ENCODE data around the gene BMPER. TPM values are rescaled to one million over a fixed set of nuclear protein-coding genes. Genes with fewer than 3 reads are reported as not detected.
A peak's percentile ranks its signal among the peaks of the same experiment; 100 is the strongest.

The BMPER gene
- polyA plus RNA-seq, 1 donor = 4.9 TPM

GRCh38 chr7:34104992-34105391 lies 199.7 kb downstream of the BMPER start:
- Histone ChIP-seq H3K27me3 (ENCODE audit: control insufficient read depth, insufficient read depth, low read length) (no peaks in the 10 kb centered on the region), H3K36me3 (ENCODE audit: control insufficient read depth, insufficient read depth, low read length) (no peaks in the 10 kb centered on the region), H3K4me1 (ENCODE audit: control insufficient read depth, insufficient read depth, low read length) (no peaks in the 10 kb centered on the region), H3K4me3 (ENCODE audit: low read length) (no peak overlapping the region), H3K9me3 (ENCODE audit: control insufficient read depth, low read depth, low read length) (no peaks in the 10 kb centered on the region), H3K27ac (ENCODE audit: low read length) (no peak overlapping the region)
- DNase-seq = no peak
- no CpG with 5 or more reads among the region's 1 CpG for WGBS (ENCODE audit: insufficient coverage, low lambda C conversion rate)

- no peak overlapping the region for H3K27ac ChIP-seq (ENCODE audit: low read length)
- no peaks in the 10 kb centered on the region for H3K36me3 ChIP-seq (ENCODE audit: control insufficient read depth, insufficient read depth, low read length)
- H3K9me3 ChIP-seq (ENCODE audit: control insufficient read depth, low read depth, low read length) = no peaks in the 10 kb centered on the region
- 100% methylated on average over 1 of the region's 5 CpGs for WGBS (ENCODE audit: insufficient coverage, low lambda C conversion rate)
- no peaks in the 10 kb centered on the region for H3K4me1 ChIP-seq (ENCODE audit: control insufficient read depth, insufficient read depth, low read length)
- H3K27me3 ChIP-seq (ENCODE audit: control insufficient read depth, insufficient read depth, low read length) = no peaks in the 10 kb centered on the region
- H3K4me3 ChIP-seq (ENCODE audit: low read length) = no peak overlapping the region
- DNase-seq = no peak
Measured at GRCh38 chr7:34107276-34107675, 201.9 kb downstream of the BMPER start.

GRCh38 chr7:34108165-34108564 lies 202.8 kb downstream of the BMPER start:
- H3K27ac ChIP-seq (ENCODE audit: low read length) = no peak overlapping the region
- no peak overlapping the region for H3K4me3 ChIP-seq (ENCODE audit: low read length)
- no peaks in the 10 kb centered on the region for H3K4me1 ChIP-seq (ENCODE audit: control insufficient read depth, insufficient read depth, low read length)
- no peaks in the 10 kb centered on the region for H3K27me3 ChIP-seq (ENCODE audit: control insufficient read depth, insufficient read depth, low read length)
- no CpG with 5 or more reads among the region's 4 CpGs for WGBS (ENCODE audit: insufficient coverage, low lambda C conversion rate)
- no peaks in the 10 kb centered on the region for H3K36me3 ChIP-seq (ENCODE audit: control insufficient read depth, insufficient read depth, low read length)
- H3K9me3 ChIP-seq (ENCODE audit: control insufficient read depth, low read depth, low read length) = no peaks in the 10 kb centered on the region
- DNase-seq = no peak

- H3K36me3 ChIP-seq (ENCODE audit: control insufficient read depth, insufficient read depth, low read length) = no peaks in the 10 kb centered on the region
- H3K27ac ChIP-seq (ENCODE audit: low read length) = no peak overlapping the region
- H3K27me3 ChIP-seq (ENCODE audit: control insufficient read depth, insufficient read depth, low read length) = no peaks in the 10 kb centered on the region
- no peaks in the 10 kb centered on the region for H3K9me3 ChIP-seq (ENCODE audit: control insufficient read depth, low read depth, low read length)
- H3K4me3 ChIP-seq (ENCODE audit: low read length) = no peak overlapping the region
- peak; percentile 10 to 28 for DNase-seq
- WGBS (ENCODE audit: insufficient coverage, low lambda C conversion rate) = 30% methylated on average over 4 of the region's 8 CpGs
- H3K4me1 ChIP-seq (ENCODE audit: control insufficient read depth, insufficient read depth, low read length) = no peaks in the 10 kb centered on the region
Measured at GRCh38 chr7:34109936-34110780, 204.8 kb downstream of the BMPER start.

- WGBS (ENCODE audit: insufficient coverage, low lambda C conversion rate) = 100% methylated on average over 1 of the region's 3 CpGs
- Histone ChIP-seq H3K36me3 (ENCODE audit: control insufficient read depth, insufficient read depth, low read length) (no peaks in the 10 kb centered on the region), H3K9me3 (ENCODE audit: control insufficient read depth, low read depth, low read length) (no peaks in the 10 kb centered on the region), H3K4me3 (ENCODE audit: low read length) (no peak overlapping the region), H3K4me1 (ENCODE audit: control insufficient read depth, insufficient read depth, low read length) (no peaks in the 10 kb centered on the region), H3K27me3 (ENCODE audit: control insufficient read depth, insufficient read depth, low read length) (no peaks in the 10 kb centered on the region), H3K27ac (ENCODE audit: low read length) (no peak overlapping the region)
- DNase-seq = no peak
Measured at GRCh38 chr7:34111031-34111430, 205.7 kb downstream of the BMPER start.

- DNase-seq = no peak
- no CpG with 5 or more reads among the region's 1 CpG for WGBS (ENCODE audit: insufficient coverage, low lambda C conversion rate)
Measured at GRCh38 chr7:34115503-34115902, 210.2 kb downstream of the BMPER start.

GRCh38 chr7:34117573-34117972 lies 212.2 kb downstream of the BMPER start:
- WGBS (ENCODE audit: insufficient coverage, low lambda C conversion rate) = 86% methylated on average over 1 of the region's 3 CpGs
- H3K36me3 ChIP-seq (ENCODE audit: control insufficient read depth, insufficient read depth, low read length) = no peaks in the 10 kb centered on the region
- no peak overlapping the region for H3K4me3 ChIP-seq (ENCODE audit: low read length)
- no peaks in the 10 kb centered on the region for H3K9me3 ChIP-seq (ENCODE audit: control insufficient read depth, low read depth, low read length)
- no peaks in the 10 kb centered on the region for H3K27me3 ChIP-seq (ENCODE audit: control insufficient read depth, insufficient read depth, low read length)
- no peak overlapping the region for H3K27ac ChIP-seq (ENCODE audit: low read length)
- H3K4me1 ChIP-seq (ENCODE audit: control insufficient read depth, insufficient read depth, low read length) = no peaks in the 10 kb centered on the region
- no peak for DNase-seq

More at GRCh38 chr7:34115503-34115902, 210.2 kb downstream of the BMPER start:
- Histone ChIP-seq H3K36me3 (ENCODE audit: control insufficient read depth, insufficient read depth, low read length) (no peaks in the 10 kb centered on the region), H3K27ac (ENCODE audit: low read length) (no peak overlapping the region), H3K4me1 (ENCODE audit: control insufficient read depth, insufficient read depth, low read length) (no peaks in the 10 kb centered on the region), H3K9me3 (ENCODE audit: control insufficient read depth, low read depth, low read length) (no peaks in the 10 kb centered on the region), H3K4me3 (ENCODE audit: low read length) (no peak overlapping the region), H3K27me3 (ENCODE audit: control insufficient read depth, insufficient read depth, low read length) (no peaks in the 10 kb centered on the region)

GRCh38 chr7:34121366-34121765 lies 216.0 kb downstream of the BMPER start:
- no CpG with 5 or more reads among the region's 1 CpG for WGBS (ENCODE audit: insufficient coverage, low lambda C conversion rate)

GRCh38 chr7:34123316-34123715 lies 218.0 kb downstream of the BMPER start:
- Histone ChIP-seq H3K27me3 (ENCODE audit: control insufficient read depth, insufficient read depth, low read length) (no peaks in the 10 kb centered on the region), H3K36me3 (ENCODE audit: control insufficient read depth, insufficient read depth, low read length) (no peaks in the 10 kb centered on the region), H3K9me3 (ENCODE audit: control insufficient read depth, low read depth, low read length) (no peaks in the 10 kb centered on the region), H3K4me3 (ENCODE audit: low read length) (no peak overlapping the region), H3K4me1 (ENCODE audit: control insufficient read depth, insufficient read depth, low read length) (no peaks in the 10 kb centered on the region), H3K27ac (ENCODE audit: low read length) (no peak overlapping the region)
- 82% methylated on average over 2 of the region's 2 CpGs for WGBS (ENCODE audit: insufficient coverage, low lambda C conversion rate)
- DNase-seq = no peak

More at GRCh38 chr7:34121366-34121765, 216.0 kb downstream of the BMPER start:
- Histone ChIP-seq H3K4me1 (ENCODE audit: control insufficient read depth, insufficient read depth, low read length) (no peaks in the 10 kb centered on the region), H3K36me3 (ENCODE audit: control insufficient read depth, insufficient read depth, low read length) (no peaks in the 10 kb centered on the region), H3K4me3 (ENCODE audit: low read length) (no peak overlapping the region), H3K27ac (ENCODE audit: low read length) (no peak overlapping the region), H3K27me3 (ENCODE audit: control insufficient read depth, insufficient read depth, low read length) (no peaks in the 10 kb centered on the region), H3K9me3 (ENCODE audit: control insufficient read depth, low read depth, low read length) (no peaks in the 10 kb centered on the region)
- DNase-seq = no peak

- no peaks in the 10 kb centered on the region for H3K27me3 ChIP-seq (ENCODE audit: control insufficient read depth, insufficient read depth, low read length)
- H3K27ac ChIP-seq (ENCODE audit: low read length) = no peak overlapping the region
- H3K4me1 ChIP-seq (ENCODE audit: control insufficient read depth, insufficient read depth, low read length) = no peaks in the 10 kb centered on the region
- H3K4me3 ChIP-seq (ENCODE audit: low read length) = no peak overlapping the region
- no peaks in the 10 kb centered on the region for H3K9me3 ChIP-seq (ENCODE audit: control insufficient read depth, low read depth, low read length)
- H3K36me3 ChIP-seq (ENCODE audit: control insufficient read depth, insufficient read depth, low read length) = no peaks in the 10 kb centered on the region
- WGBS (ENCODE audit: insufficient coverage, low lambda C conversion rate) = no CpG with 5 or more reads among the region's 1 CpG
- DNase-seq = no peak
Measured at GRCh38 chr7:34124765-34125164, 219.4 kb downstream of the BMPER start.

- Histone ChIP-seq H3K9me3 (ENCODE audit: control insufficient read depth, low read depth, low read length) (no peaks in the 10 kb centered on the region), H3K36me3 (ENCODE audit: control insufficient read depth, insufficient read depth, low read length) (no peaks in the 10 kb centered on the region), H3K4me3 (ENCODE audit: low read length) (no peak overlapping the region), H3K4me1 (ENCODE audit: control insufficient read depth, insufficient read depth, low read length) (no peaks in the 10 kb centered on the region), H3K27me3 (ENCODE audit: control insufficient read depth, insufficient read depth, low read length) (no peaks in the 10 kb centered on the region), H3K27ac (ENCODE audit: low read length) (no peak overlapping the region)
- DNase-seq = no peak
- WGBS (ENCODE audit: insufficient coverage, low lambda C conversion rate) = 100% methylated on average over 2 of the region's 5 CpGs
Measured at GRCh38 chr7:34128762-34129161, 223.4 kb downstream of the BMPER start.
